Naive thymus-derived CD8-positive, alpha-beta T cell (primary cell): ENCODE results near the gene ABCC1. TPM values are rescaled to one million over a fixed set of nuclear protein-coding genes. Genes with fewer than 3 reads are reported as not detected.
A peak's percentile ranks its signal among the peaks of the same experiment; 100 is the strongest.
"Not testable (repeated sequence)": the region's sequence is repeated elsewhere in the genome, so short reads cannot be mapped to it uniquely, and the experiment has no call there.

Source experiments
- ATAC-seq, 2 donors: fragments of 150-1000 bp; cut with Tn5 transposase in 1 of 2; sonication (Bioruptor Pico), chemical (Tn5 transposase) in 1 of 2; 1 replicate in 1 of 2; 2 replicates in 1 of 2; pipeline ENCODE4 v1.10.0; 2021; ENCODE audit warnings: mild to moderate bottlenecking in 2 of 2, moderate library complexity in 2 of 2
- POLR2A ChIA-PET: fragments of 350-600 bp; sonication (Branson Sonifier 250); formaldehyde crosslinking; loops from one replicate; lab custom pipeline; 2021; ENCODE audit warnings: antibody characterized with exemption; lab: Charles Lee
- DNase-seq, 10 donors: peaks; one replicate each; pipeline versions ENCODE4 v3.0.0 to v3.0.0-alpha.2; 2020 to 2022
- H3K27ac Mint-ChIP-seq, 10 donors: one replicate each; pipeline ENCODE4 v1.8.0; 2020 to 2022; ENCODE audit warnings: mild to moderate bottlenecking in 10 of 10, mixed read lengths in 10 of 10, moderate library complexity in 4 of 10, inconsistent platforms in 1 of 10
- H3K27me3 Mint-ChIP-seq, 5 donors: one replicate each; pipeline ENCODE4 v1.8.0; 2021 to 2022; ENCODE audit warnings: mixed read lengths in 5 of 5
- H3K36me3 Mint-ChIP-seq, 3 donors: one replicate each; pipeline ENCODE4 v1.8.0; 2020 to 2022; ENCODE audit warnings: mixed read lengths in 3 of 3, mild to moderate bottlenecking in 2 of 3, inconsistent platforms in 1 of 3
- H3K4me1 Mint-ChIP-seq, 4 donors: one replicate each; pipeline ENCODE4 v1.8.0; 2021 to 2022; ENCODE audit warnings: mixed read lengths in 4 of 4
- H3K4me3 Mint-ChIP-seq, 10 donors: one replicate each; pipeline ENCODE4 v1.8.0; 2020 to 2022; ENCODE audit warnings: mild to moderate bottlenecking in 10 of 10, mixed read lengths in 10 of 10, moderate library complexity in 6 of 10, inconsistent platforms in 1 of 10
- H3K9me3 Mint-ChIP-seq, 9 donors: one replicate each; pipeline ENCODE4 v1.8.0; 2020 to 2022; ENCODE audit warnings: mixed read lengths in 9 of 9, mild to moderate bottlenecking in 3 of 9, inconsistent platforms in 1 of 9, moderate library complexity in 1 of 9
- polyA plus RNA-seq, 3 donors: library from polyadenylated mRNA; unstranded; fragments of 300-500 nt; fragmentation: Illumina TruSeq; gene quantifications; one replicate each; pipeline ENCODE4 v1.2.3, GENCODE V29; 2021
- total RNA-seq, 8 experiments: library from RNA in 2 of 8; stranded (reverse) in 2 of 8; gene quantifications; one replicate each; pipeline ENCODE4 v1.2.3 and lab custom pipeline; 2021 to 2026

The ABCC1 gene
- total RNA-seq: 10 to 100 TPM; 66.7 to 68.6 TPM
- 1 to 10 TPM; 3.7 to 9.0 (median 4.3) TPM for polyA plus RNA-seq
- total RNA-seq (lab: John Stamatoyannopoulos, UW): 114 to 205 (median 158) reads per million in 6 experiments

DNA sequence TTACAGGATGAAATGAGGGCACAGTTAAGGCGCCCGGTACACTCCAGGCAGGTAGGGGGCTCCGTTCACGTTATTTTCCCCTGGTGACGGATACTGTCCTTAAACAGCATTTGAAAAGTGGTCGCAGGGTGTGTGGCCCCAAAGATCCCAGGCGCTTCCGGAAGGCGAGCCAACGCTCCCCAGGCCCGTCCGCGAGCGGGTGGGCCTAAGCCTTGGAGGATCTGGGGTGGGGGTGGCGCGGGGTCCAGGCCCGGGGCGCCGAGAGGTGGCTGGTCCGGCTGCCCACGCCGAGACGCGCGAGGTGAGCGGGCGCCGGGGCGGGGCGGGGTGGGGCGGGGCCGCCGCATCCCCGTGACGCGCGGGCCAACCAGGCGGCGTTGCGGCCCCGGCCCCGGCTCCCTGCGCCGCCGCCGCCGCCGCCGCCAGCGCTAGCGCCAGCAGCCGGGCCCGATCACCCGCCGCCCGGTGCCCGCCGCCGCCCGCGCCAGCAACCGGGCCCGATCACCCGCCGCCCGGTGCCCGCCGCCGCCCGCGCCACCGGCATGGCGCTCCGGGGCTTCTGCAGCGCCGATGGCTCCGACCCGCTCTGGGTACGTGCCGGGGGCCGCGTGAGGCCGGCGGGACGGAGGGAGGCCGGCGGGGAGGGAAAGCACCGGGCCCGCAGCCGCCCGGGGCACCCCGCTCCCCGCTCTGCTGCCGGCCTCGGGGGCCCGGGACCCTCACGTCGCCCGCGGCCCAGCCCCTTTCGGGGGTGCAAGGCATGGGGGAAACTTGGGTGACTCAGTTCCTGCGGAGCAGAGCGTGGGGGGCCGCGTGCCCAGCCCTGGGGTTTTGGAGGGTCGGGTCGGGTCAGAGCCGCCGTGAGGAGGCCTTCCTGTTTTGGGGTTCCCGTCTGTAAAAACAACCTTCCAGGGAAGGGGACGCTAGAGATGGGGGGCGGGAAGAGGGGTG is at the start of gene ABCC1:
Gene ABCC1, plus strand, starts transcription at position 407 of the 951 bp plus-strand sequence. Its CDS starts 136 bp downstream, at position 543.
- POLR2A ChIA-PET: interaction anchor here (0.7 to 1.5 kb wide), 6 partner anchors 10 to 84 kb away, joined by 3 to 17 read pairs (median 5); partner anchors contain the start of gene CEP20
- Mint-ChIP-seq H3K36me3 (peaks cover 0 to 3% (median 0%) of the 10 kb centered on the region in 3 donors), H3K27me3 (no peaks in the 10 kb centered on the region), H3K4me3 (peak within 1 kb of the TSS; percentile 89 to 98 (median 94)), H3K4me1 (peaks cover 22 to 50% (median 44%) of the 10 kb centered on the region in 4 donors), H3K27ac (peak within 1 kb of the TSS; percentile 91 to 99 (median 98)), H3K9me3 (no peaks in the 10 kb centered on the region)
- peak; percentile 44 to 72 (median 64) for DNase-seq
- ATAC-seq: peak; percentile 65 to 69

DNA sequence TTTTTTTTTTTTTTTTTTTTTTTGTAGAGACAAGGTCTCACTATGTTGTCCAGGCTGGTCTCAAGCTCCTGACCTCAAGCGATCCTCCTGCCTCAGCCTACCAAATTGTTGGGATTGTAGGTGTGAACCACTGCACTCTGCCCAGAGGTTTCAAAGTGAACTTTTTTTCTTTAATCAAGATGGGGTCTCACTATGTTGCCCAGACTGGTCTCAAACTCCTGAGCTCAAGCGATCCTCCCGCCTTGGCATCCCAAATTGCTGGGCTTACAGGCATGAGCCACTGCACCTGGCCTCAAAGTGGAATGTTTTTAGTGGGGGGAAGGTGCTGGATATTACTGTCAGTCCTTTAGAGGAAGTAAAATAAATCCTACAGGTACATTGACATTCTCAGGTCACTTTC is 49.1 kb upstream of the ABCC1 start:
- Mint-ChIP-seq H3K9me3 (no peaks in the 10 kb centered on the region), H3K36me3 (no peaks in the 10 kb centered on the region), H3K27ac (no peak overlapping the region), H3K27me3 (peaks cover 0 to 2% (median 0%) of the 10 kb centered on the region in 5 donors), H3K4me3 (no peak overlapping the region), H3K4me1 (peaks cover 0 to 2% (median 0%) of the 10 kb centered on the region in 4 donors)
- ATAC-seq (no peak), DNase-seq (no peak)
- POLR2A ChIA-PET: no interaction called here

DNA sequence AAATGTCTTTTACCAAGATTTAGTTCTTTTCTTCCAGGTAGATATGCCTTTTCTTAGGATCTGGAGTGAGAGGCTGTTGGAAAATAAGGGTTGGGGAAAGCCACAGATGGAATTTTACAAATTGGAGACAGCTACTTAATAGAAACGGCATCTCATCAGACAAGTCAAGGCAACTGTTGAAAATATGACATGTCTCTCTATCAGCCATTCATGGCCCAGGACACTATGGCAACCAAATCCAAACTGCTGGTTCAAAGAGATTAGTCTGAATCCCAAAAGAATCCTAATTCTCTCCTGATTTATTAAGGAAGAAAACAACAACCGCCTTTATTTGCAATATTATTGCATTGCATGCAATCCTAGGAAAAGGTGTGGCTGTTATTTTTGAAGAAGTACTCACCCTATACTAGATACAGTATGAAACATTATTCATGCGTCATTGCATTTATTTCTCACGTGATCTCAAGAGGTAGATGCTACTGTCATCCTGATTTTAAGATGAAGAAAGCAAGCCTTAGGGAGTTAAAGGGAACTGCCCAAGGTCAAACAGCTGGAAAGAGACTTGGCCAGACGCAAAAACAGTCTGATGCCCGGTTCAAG is 48.4 kb upstream of the ABCC1 start:
- H3K27me3 Mint-ChIP-seq: peaks cover 0 to 2% (median 0%) of the 10 kb centered on the region in 5 donors
- H3K4me3 Mint-ChIP-seq: no peak overlapping the region
- no peaks in the 10 kb centered on the region for H3K36me3 Mint-ChIP-seq
- H3K9me3 Mint-ChIP-seq: peaks cover 0 to under 1% (median 0%) of the 10 kb centered on the region in 9 donors
- peaks cover 0 to 2% (median 0%) of the 10 kb centered on the region in 4 donors for H3K4me1 Mint-ChIP-seq
- ATAC-seq: no peak
- DNase-seq: no peak
- H3K27ac Mint-ChIP-seq: no peak overlapping the region
- POLR2A ChIA-PET: no interaction called here

DNA sequence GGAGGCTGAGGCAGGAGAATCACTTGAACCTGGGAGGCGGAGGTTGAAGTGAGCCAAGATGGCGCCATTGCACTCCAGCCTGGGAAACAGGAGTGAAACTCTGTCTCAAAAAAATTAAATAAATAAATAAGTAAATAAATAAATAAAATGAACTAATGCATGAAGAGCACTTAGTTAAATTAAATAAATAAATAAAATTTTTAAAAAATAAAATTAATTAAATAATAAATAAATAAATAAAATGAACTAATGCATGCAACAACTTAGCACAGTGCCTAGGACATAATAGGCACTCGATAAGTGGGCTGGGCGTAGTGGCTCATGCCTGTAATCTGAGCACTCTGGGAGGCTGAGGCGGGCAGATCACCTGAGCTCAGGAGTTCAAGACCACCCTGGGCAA is 45.5 kb upstream of the ABCC1 start:
- Mint-ChIP-seq H3K36me3 (no peaks in the 10 kb centered on the region), H3K27me3 (peaks cover 0 to 2% (median 0%) of the 10 kb centered on the region in 5 donors), H3K4me1 (peaks cover 0 to 2% (median 0%) of the 10 kb centered on the region in 4 donors), H3K4me3 (no peak overlapping the region), H3K27ac (no peak overlapping the region), H3K9me3 (peaks cover 0 to 5% (median 0%) of the 10 kb centered on the region in 9 donors)
- no peak for DNase-seq
- no peak for ATAC-seq
- POLR2A ChIA-PET: no interaction called here

DNA sequence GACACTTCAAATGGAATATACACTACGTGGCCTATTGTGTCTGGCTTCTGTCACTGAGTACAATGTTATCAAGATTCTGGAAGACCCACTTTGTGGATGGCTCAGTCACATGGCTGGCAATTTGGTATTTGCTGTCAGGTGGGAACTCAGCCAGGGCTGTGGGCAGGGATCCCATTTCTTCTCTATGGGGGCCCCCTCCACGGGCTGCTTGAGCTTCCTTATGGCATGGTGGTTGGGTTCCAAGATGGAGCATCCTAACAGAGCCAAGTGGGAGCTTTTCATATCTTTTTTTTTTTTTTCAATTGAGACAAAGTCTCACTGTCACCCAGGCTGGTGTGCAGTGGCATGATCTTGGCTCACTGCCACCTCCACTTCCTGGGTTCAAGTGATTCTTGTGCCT is 43.0 kb upstream of the ABCC1 start:
- ATAC-seq (no peak), DNase-seq (no peak)
- Mint-ChIP-seq H3K27me3 (peaks cover 0 to 2% (median 0%) of the 10 kb centered on the region in 5 donors), H3K4me3 (no peak overlapping the region), H3K36me3 (no peaks in the 10 kb centered on the region), H3K27ac (no peak overlapping the region), H3K4me1 (peaks cover 0 to 5% (median 3%) of the 10 kb centered on the region in 4 donors), H3K9me3 (peaks cover 0 to 5% (median 0%) of the 10 kb centered on the region in 9 donors)
- POLR2A ChIA-PET: no interaction called here

DNA sequence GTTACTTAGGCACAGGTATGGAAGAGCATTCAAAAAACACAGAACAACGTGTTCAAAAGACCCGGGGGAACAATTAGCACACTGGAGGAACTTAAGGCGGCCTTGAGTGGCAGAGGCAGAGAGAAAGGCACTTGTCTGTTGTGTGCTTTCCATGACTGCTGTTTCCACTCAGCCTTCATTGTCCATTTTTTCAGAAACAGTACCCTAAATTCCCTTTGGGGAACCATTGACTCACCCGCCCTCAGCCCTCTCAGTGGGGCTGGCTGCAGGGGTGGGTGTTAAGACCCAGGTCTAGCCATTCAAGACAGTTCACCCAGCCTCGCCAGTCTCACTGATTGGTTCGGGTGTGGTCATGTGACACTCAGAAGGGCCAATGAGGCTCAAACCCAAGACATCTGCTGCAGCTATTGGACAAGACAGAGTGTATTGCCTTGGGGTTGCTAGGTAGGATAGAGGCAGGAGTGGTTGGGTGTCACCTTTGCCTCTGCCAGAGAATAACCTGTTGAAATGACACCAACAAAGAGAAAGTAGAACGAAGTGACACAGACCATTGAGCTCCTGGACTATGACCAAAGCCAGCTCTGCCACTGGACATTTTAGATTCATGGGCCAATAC is 41.4 kb upstream of the ABCC1 start:
- Mint-ChIP-seq H3K4me1 (peaks cover 6 to 13% (median 8%) of the 10 kb centered on the region in 4 donors), H3K9me3 (peaks cover 0 to 5% (median 0%) of the 10 kb centered on the region in 9 donors), H3K27ac (no peak overlapping the region), H3K27me3 (peaks cover 0 to 2% (median 0%) of the 10 kb centered on the region in 5 donors), H3K36me3 (no peaks in the 10 kb centered on the region), H3K4me3 (no peak overlapping the region)
- peak in 2 of 10 donors; percentile 5 to 13 for DNase-seq
- peak; percentile 63 to 80 for ATAC-seq
- POLR2A ChIA-PET: no interaction called here

DNA sequence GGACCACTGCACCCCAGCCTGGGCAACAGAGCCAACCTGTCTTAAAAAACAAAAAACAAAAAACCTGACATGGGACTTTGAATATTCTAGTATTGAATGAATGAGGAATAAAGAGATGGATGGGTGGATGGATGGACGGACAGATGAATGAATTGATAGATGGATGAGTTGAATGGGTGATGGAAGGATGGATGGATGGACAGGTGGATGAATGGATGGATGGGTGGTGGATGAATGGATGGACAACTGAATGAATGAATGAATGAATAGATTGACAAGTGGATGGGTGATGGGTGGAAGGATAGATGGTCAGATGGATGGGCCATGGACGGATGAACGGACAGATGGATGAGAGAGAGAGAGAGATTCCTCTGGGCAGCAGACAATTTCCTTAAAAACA is 38.2 kb upstream of the ABCC1 start:
- no peak for ATAC-seq
- POLR2A ChIA-PET: no interaction called here
- no peaks in the 10 kb centered on the region for H3K27me3 Mint-ChIP-seq
- no peak for DNase-seq
- H3K9me3 Mint-ChIP-seq: peaks cover 0 to 3% (median 0%) of the 10 kb centered on the region in 9 donors
- no peak overlapping the region for H3K4me3 Mint-ChIP-seq
- H3K36me3 Mint-ChIP-seq: no peaks in the 10 kb centered on the region
- peaks cover 9 to 19% (median 10%) of the 10 kb centered on the region in 4 donors for H3K4me1 Mint-ChIP-seq
- peak overlapping the region in 3 of 10 donors; percentile 2 to 72 (median 52) for H3K27ac Mint-ChIP-seq

DNA sequence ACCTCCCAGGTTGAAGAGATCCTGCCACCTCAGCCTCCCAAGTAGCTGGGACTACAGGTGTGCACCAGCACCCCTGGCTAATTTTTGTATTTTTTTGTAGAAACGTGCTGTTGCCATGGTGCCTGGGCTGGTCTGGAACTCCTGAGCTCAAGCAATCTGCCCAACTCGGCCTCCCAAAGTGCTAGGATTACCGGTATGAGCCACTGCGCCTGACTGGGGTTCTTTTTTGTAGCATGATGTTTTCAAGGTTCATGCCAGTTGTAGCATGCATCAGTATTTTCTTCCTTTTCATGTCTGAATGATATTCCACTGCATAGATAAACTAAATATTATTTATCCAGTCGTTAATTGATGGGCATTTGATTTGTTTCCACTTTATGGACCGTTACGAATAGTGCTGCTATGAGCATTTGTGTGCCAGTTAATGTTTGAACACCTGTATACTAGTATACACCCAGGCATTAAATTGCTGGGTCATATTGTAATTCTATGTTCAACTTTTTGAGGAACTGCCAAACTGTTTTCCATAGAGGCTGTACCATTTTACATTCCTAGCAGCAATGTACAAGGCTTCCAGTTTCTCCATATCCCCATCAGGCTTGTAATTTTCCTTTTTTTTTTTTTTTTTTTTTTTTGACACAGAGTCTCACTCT is 36.2 kb upstream of the ABCC1 start:
- DNase-seq (no peak), ATAC-seq (no peak)
- Mint-ChIP-seq H3K36me3 (no peaks in the 10 kb centered on the region), H3K27me3 (no peaks in the 10 kb centered on the region), H3K4me3 (peak overlapping the region in 7 of 10 donors; percentile 34 to 71 (median 52)), H3K4me1 (peaks cover 7 to 19% (median 10%) of the 10 kb centered on the region in 4 donors), H3K27ac (peak overlapping the region; percentile 66 to 97 (median 78)), H3K9me3 (no peaks in the 10 kb centered on the region)
- POLR2A ChIA-PET: interaction anchor here (1.4 kb wide), 1 partner anchor 25 kb away, joined by 5 read pairs; the partner anchor contains the start of gene CEP20

DNA sequence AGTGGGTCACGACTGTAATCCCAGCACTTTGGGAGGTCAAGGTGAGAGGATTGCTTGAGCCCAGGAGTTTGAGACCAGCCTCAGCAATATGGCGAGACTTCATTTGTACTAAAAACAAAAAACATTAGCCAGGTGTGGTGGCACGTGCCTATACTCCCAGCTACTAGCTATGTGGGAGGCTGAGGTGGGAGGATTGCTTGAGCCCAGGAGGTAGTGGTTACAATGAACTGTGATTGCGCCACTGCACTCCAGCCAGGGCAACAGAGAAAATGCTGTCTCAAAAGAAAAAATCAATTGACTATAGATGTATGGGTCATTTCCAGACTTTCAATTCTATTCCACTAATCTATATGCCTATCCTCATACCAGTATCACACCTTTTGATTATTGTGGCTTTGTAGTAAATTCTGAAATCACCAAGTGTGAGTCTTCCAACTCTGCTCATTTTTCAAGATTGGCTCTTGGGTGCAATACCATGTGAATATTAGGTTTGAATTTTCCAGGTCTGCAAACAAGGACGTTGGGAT is 33.8 kb upstream of the ABCC1 start:
- no peak overlapping the region for H3K27ac Mint-ChIP-seq
- POLR2A ChIA-PET: no interaction called here
- H3K27me3 Mint-ChIP-seq: no peaks in the 10 kb centered on the region
- H3K9me3 Mint-ChIP-seq: no peaks in the 10 kb centered on the region
- ATAC-seq (no peak), DNase-seq (no peak)
- no peaks in the 10 kb centered on the region for H3K36me3 Mint-ChIP-seq
- H3K4me1 Mint-ChIP-seq: peaks cover 7 to 19% (median 10%) of the 10 kb centered on the region in 4 donors
- H3K4me3 Mint-ChIP-seq: no peak overlapping the region

DNA sequence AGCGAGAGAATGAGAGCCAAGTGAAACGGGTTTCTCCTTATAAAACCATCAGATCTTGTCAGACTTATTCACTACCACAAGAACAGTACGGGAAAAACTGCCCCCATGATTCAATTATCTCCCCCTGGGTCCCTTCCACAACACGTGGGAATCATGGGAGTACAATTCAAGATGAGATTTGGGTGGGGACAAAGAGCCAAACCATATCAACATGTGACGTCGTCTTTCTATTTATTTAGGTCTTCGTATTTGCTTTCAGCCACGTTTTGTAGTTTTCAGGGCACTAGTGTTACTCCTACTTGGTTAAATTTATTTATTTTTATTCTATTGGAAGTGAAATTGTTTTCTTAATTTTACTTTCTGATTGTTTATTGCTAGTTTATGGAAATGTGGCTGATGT is 33.1 kb upstream of the ABCC1 start:
- POLR2A ChIA-PET: no interaction called here
- no peak for DNase-seq
- Mint-ChIP-seq H3K4me3 (no peak overlapping the region), H3K9me3 (no peaks in the 10 kb centered on the region), H3K27ac (peak overlapping the region in 1 of 10 donors; percentile 9), H3K27me3 (no peaks in the 10 kb centered on the region), H3K4me1 (peaks cover 5 to 15% (median 10%) of the 10 kb centered on the region in 4 donors), H3K36me3 (no peaks in the 10 kb centered on the region)
- ATAC-seq: no peak

DNA sequence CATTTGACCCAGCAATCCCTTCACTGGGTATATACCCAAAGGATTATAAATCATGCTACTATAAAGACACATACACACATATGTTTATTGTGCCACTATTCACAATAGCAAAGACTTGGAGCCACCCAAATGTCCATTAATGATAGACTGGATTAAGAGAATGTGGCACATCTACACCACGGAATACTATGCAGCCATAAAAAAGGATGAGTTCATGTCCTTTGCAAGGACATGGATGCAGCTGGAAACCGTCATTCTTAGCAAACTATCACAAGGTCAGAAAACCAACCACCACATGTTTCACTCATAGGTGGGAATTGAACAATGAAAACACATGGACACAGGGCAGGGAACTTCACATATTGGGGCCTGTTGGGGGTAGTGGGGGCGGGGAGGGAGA is 31.1 kb upstream of the ABCC1 start:
- DNase-seq, H3K27ac Mint-ChIP-seq, H3K4me3 Mint-ChIP-seq, ATAC-seq, H3K27me3 Mint-ChIP-seq, H3K9me3 Mint-ChIP-seq, H3K4me1 Mint-ChIP-seq, H3K36me3 Mint-ChIP-seq, POLR2A ChIA-PET: not testable (repeated sequence)

DNA sequence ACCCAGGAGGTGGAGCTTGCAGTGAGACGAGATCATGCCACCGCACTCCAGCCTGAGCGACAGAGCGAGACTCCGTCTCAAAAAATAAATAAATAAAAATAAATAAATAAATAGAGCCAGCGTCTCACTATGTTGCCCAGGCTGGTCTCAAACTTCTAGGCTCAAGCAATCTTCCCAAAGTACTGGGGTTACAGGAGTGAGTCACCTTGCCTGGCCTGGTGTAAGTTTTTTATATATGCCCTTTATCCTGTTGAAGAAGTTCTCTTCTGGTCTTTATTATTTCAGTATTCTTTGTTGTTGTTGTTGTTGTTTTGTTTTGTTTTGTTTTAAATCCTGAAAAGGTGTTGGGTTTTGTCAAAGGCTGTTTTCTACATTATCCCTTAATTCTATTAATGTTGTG is 30.1 kb upstream of the ABCC1 start:
- no peaks in the 10 kb centered on the region for H3K36me3 Mint-ChIP-seq
- no peak for ATAC-seq
- H3K27me3 Mint-ChIP-seq: no peaks in the 10 kb centered on the region
- POLR2A ChIA-PET: no interaction called here
- H3K27ac Mint-ChIP-seq: peak overlapping the region in 1 of 10 donors; percentile 20
- DNase-seq: no peak
- H3K9me3 Mint-ChIP-seq: no peaks in the 10 kb centered on the region
- H3K4me1 Mint-ChIP-seq: no peaks in the 10 kb centered on the region
- no peak overlapping the region for H3K4me3 Mint-ChIP-seq
